Mesendoderm (in vitro differentiated cells): ENCODE data around the gene TLR2.

Experiments used
- DNase-seq: peaks from one replicate; pipeline ENCODE4 v3.0.0; 2013
- H2AK5ac ChIP-seq: 2 replicates; pipeline ENCODE4 v1.6.1; 2013; ENCODE audit warnings: low read length, inconsistent platforms
- H2BK120ac ChIP-seq: 2 replicates; pipeline ENCODE4 v1.6.1; 2013; ENCODE audit warnings: low read depth, mild to moderate bottlenecking, low read length, moderate library complexity, mixed read lengths
- H2BK15ac ChIP-seq: replicated peaks from 2 replicates; pipeline ENCODE4 v1.6.1; 2013; ENCODE audit warnings: low read depth, mild to moderate bottlenecking, moderate library complexity
- H2BK5ac ChIP-seq: 2 replicates; pipeline ENCODE4 v1.6.1; 2013; ENCODE audit warnings: low read length, inconsistent platforms
- H3K18ac ChIP-seq: 2 replicates; pipeline ENCODE4 v1.6.1; 2013; ENCODE audit warnings: mild to moderate bottlenecking, low read length, mixed read lengths
- H3K23ac ChIP-seq: one replicate; pipeline ENCODE4 v1.6.1; 2013; ENCODE audit warnings: low read length
- H3K27ac ChIP-seq: 2 replicates; pipeline ENCODE4 v1.5.1; 2013; ENCODE audit warnings: low read depth, mild to moderate bottlenecking, inconsistent platforms, low read length, moderate library complexity
- H3K27me3 ChIP-seq: 2 replicates; pipeline ENCODE4 v1.6.1; 2013; ENCODE audit warnings: low read length, control low read depth, mild to moderate bottlenecking, inconsistent platforms; ENCODE audit not compliant: insufficient read depth, poor library complexity
- H3K36me3 ChIP-seq: 2 replicates; pipeline ENCODE4 v1.6.1; 2013; ENCODE audit warnings: low read length, inconsistent platforms; ENCODE audit not compliant: control insufficient read depth, insufficient read depth
- H3K4ac ChIP-seq: one replicate; pipeline ENCODE4 v1.6.1; 2013; ENCODE audit warnings: low read depth, mild to moderate bottlenecking, low read length, moderate library complexity
- H3K4me1 ChIP-seq: 2 replicates; pipeline ENCODE4 v1.6.1; 2013; ENCODE audit warnings: low read depth, low read length, inconsistent platforms; ENCODE audit not compliant: control insufficient read depth
- H3K4me2 ChIP-seq: 2 replicates; pipeline ENCODE4 v1.6.1; 2013; ENCODE audit warnings: low read length
- H3K4me3 ChIP-seq: 2 replicates; pipeline ENCODE4 v1.5.1; 2013; ENCODE audit warnings: mild to moderate bottlenecking, low read length
- H3K56ac ChIP-seq: one replicate; pipeline ENCODE4 v1.6.1; 2013; ENCODE audit warnings: low read length
- H3K79me1 ChIP-seq: 2 replicates; pipeline ENCODE4 v1.6.1; 2013; ENCODE audit warnings: low read length, inconsistent platforms
- H3K79me2 ChIP-seq: 2 replicates; pipeline ENCODE4 v1.6.1; 2013; ENCODE audit warnings: mild to moderate bottlenecking, low read length; ENCODE audit not compliant: control insufficient read depth, insufficient read depth
- H3K9ac ChIP-seq: 2 replicates; pipeline ENCODE4 v1.6.1; 2013; ENCODE audit warnings: low read length, inconsistent platforms
- H4K5ac ChIP-seq: one replicate; pipeline ENCODE4 v1.6.1; 2013; ENCODE audit warnings: low read length
- H4K8ac ChIP-seq: one replicate; pipeline ENCODE4 v1.6.1; 2013; ENCODE audit warnings: low read depth, mild to moderate bottlenecking, control low read depth, low read length, moderate library complexity
- WGBS: extraction: QIAGEN DNeasy Blood & Tissue Kit; methylation state at CpG from one replicate; pipeline ENCODE4 v1.1.7; 2013; ENCODE audit warnings: low lambda C conversion rate, missing lambda C conversion rate; ENCODE audit not compliant: insufficient coverage; ENCODE audit errors: extremely low coverage; 5-methylcytosine and 5-hydroxymethylcytosine counted together

The TLR2 gene

DNA sequence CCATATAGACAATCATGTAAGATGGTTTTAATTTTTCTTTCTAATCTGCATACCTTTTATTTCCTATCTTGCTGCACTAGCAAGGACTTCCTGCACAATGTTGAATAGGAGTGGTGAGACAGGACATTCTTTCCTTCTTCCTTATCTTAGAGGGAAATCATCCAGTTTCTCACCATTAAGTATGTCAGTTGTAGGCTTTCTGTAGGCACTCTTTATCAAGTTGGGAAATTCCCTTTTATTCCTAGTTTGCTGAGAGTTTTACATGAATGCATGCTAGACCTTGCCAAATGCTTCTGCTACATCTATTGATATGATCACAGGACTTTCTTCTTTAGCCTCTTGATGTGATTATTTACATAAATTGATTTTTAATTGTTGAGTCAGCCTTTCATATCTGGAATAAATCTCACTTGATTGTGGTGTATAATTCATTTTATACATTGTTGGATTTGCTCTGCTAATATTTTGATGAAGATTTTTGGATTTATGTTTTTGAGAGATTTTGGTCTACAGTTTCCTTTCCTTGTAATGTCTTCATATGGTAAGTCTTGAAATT lies 51.9 kb downstream of the TLR2 start:
- no peak overlapping the region for H3K4me3 ChIP-seq
- H3K27ac ChIP-seq = no peak overlapping the region
- no peak overlapping the region for H4K8ac ChIP-seq
- H2AK5ac ChIP-seq = no peak overlapping the region
- H3K79me2 ChIP-seq = no peaks in the 10 kb centered on the region
- no peak overlapping the region for H3K4ac ChIP-seq
- no peaks in the 10 kb centered on the region for H3K36me3 ChIP-seq
- no peak overlapping the region for H4K5ac ChIP-seq
- no peaks in the 10 kb centered on the region for H3K27me3 ChIP-seq
- H3K23ac ChIP-seq = no peak overlapping the region
- H3K9ac ChIP-seq = no peak overlapping the region
- H3K4me1 ChIP-seq = no peaks in the 10 kb centered on the region
- no peak for DNase-seq
- H3K56ac ChIP-seq = no peak overlapping the region
- no peak overlapping the region for H2BK5ac ChIP-seq
- H2BK120ac ChIP-seq = no peak overlapping the region
- no peaks in the 10 kb centered on the region for H3K79me1 ChIP-seq
- H2BK15ac ChIP-seq = no peak overlapping the region
- no peak overlapping the region for H3K4me2 ChIP-seq
- H3K18ac ChIP-seq = no peak overlapping the region

DNA sequence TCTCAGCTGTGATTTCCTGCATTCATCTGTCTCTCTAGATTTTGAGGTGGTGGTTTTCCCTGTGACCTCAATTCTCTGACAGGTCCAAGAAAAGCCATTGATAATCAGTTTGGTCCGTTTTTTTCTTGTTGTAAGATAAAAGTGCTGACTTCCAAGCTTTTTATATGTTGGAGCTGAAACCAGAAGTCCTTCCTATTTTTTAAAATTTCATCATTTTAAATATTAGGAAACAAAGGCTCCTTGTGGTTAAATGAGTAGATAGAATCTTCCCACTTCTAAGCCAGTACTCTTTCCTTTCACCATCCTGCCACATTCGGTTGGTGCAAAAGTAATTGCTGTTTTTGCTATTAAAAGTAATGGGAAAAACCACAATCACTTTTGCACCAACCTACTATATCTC lies 57.5 kb downstream of the TLR2 start:
- no peak overlapping the region for H2AK5ac ChIP-seq
- DNase-seq = no peak
- H3K79me1 ChIP-seq = no peaks in the 10 kb centered on the region
- no peak overlapping the region for H4K8ac ChIP-seq
- H2BK5ac ChIP-seq = no peak overlapping the region
- no peak overlapping the region for H3K56ac ChIP-seq
- no peaks in the 10 kb centered on the region for H3K79me2 ChIP-seq
- H3K27ac ChIP-seq = no peak overlapping the region
- H3K4me1 ChIP-seq = no peaks in the 10 kb centered on the region
- H3K36me3 ChIP-seq = no peaks in the 10 kb centered on the region
- no peak overlapping the region for H3K9ac ChIP-seq
- H2BK120ac ChIP-seq = no peak overlapping the region
- H3K23ac ChIP-seq = no peak overlapping the region
- H3K4me2 ChIP-seq = no peak overlapping the region
- H3K18ac ChIP-seq = no peak overlapping the region
- no CpG with 5 or more reads among the region's 2 CpGs for WGBS
- H4K5ac ChIP-seq = no peak overlapping the region
- H3K27me3 ChIP-seq = no peaks in the 10 kb centered on the region
- no peak overlapping the region for H3K4me3 ChIP-seq
- H2BK15ac ChIP-seq = no peak overlapping the region
- no peak overlapping the region for H3K4ac ChIP-seq

DNA sequence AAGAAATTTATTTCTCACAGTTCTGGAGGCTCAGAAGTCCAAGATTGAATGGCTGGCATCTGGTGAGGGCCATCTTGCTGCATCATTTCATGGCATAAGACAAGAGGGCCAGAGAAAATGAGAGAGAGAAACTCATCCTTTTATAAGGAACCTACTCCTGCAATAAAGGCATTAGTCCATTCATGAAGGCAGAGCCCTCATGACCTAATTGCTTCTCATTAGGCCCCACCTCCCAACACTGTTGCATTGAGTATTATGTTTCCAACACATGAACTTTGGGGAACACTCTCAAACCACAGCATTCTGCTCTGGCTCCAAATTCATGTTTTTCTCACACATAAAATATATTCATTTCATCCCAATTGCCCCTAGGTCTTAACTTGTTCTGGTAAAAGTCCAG lies 61.6 kb downstream of the TLR2 start:
- Histone ChIP-seq H3K4me1 (no peaks in the 10 kb centered on the region), H2BK120ac (no peak overlapping the region), H3K36me3 (no peaks in the 10 kb centered on the region), H4K8ac (no peak overlapping the region), H3K79me2 (no peaks in the 10 kb centered on the region), H4K5ac (no peak overlapping the region), H3K4me2 (no peak overlapping the region), H3K18ac (no peak overlapping the region), H3K9ac (no peak overlapping the region), H3K23ac (no peak overlapping the region), H3K4ac (no peak overlapping the region), H2BK15ac (no peak overlapping the region), H3K27me3 (no peaks in the 10 kb centered on the region), H3K56ac (no peak overlapping the region), H2BK5ac (no peak overlapping the region), H3K4me3 (no peak overlapping the region), H3K79me1 (no peaks in the 10 kb centered on the region), H3K27ac (no peak overlapping the region), H2AK5ac (no peak overlapping the region)
- DNase-seq = no peak

DNA sequence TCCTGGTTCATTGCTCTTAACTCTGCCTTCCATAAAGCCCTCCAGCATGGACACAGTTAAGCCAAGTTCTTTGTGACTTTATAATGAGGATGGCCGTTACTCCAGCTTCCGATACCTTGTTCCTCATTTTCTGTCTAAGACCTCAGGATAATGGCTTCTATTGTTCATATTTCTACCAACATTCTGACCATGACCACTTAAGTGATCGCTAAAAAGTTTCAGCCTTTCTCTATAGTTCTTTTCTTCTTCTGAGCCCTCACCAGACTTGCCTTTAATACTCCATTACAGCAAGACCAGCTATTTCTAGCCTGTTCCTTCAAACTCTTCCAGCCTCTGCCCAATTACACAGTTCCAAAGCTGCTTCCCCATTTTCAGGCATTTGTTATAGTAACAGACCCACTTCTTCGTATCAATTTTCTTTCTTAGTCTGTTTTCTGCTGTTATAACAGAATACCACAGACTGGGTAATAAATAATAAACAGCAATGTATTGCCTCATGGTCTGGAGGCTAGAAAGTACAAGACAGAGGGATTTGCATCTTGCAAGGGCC lies 63.4 kb downstream of the TLR2 start:
- H3K27me3 ChIP-seq = no peaks in the 10 kb centered on the region
- H3K18ac ChIP-seq = no peak overlapping the region
- H4K5ac ChIP-seq = no peak overlapping the region
- no peak for DNase-seq
- H3K9ac ChIP-seq = no peak overlapping the region
- H3K79me2 ChIP-seq = no peaks in the 10 kb centered on the region
- no peak overlapping the region for H3K4ac ChIP-seq
- no peak overlapping the region for H3K4me2 ChIP-seq
- no CpG with 5 or more reads among the region's 4 CpGs for WGBS
- no peaks in the 10 kb centered on the region for H3K36me3 ChIP-seq
- H4K8ac ChIP-seq = no peak overlapping the region
- H2AK5ac ChIP-seq = no peak overlapping the region
- no peak overlapping the region for H3K56ac ChIP-seq
- H3K27ac ChIP-seq = no peak overlapping the region
- no peak overlapping the region for H2BK5ac ChIP-seq
- no peak overlapping the region for H2BK15ac ChIP-seq
- no peak overlapping the region for H3K4me3 ChIP-seq
- H2BK120ac ChIP-seq = no peak overlapping the region
- H3K4me1 ChIP-seq = no peaks in the 10 kb centered on the region
- H3K79me1 ChIP-seq = no peaks in the 10 kb centered on the region
- H3K23ac ChIP-seq = no peak overlapping the region

DNA sequence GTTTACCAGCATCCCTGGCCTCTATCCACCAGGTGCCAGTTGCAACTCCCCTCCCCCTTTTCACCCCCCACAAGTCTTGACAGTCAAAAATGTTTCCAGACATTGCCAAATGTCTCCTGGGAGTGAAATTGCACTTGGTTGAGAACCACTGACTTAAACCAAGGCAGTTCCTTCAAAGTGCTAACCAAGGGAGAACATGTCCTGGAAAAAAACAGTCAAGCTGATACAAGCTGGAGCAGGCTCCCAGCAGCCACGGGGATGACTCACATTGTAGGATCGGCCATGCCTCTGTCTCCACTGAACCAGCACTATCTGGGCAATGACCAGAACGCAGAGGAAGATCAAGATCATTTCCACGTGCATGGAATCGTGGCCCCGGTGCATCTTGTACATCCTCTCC lies 64.3 kb downstream of the TLR2 start:
- H2AK5ac ChIP-seq = no peak overlapping the region
- no peak overlapping the region for H2BK15ac ChIP-seq
- no peak overlapping the region for H2BK120ac ChIP-seq
- H3K4me1 ChIP-seq = no peaks in the 10 kb centered on the region
- H3K36me3 ChIP-seq = no peaks in the 10 kb centered on the region
- no peak overlapping the region for H3K23ac ChIP-seq
- H3K4me2 ChIP-seq = no peak overlapping the region
- no peak overlapping the region for H3K9ac ChIP-seq
- no peak overlapping the region for H3K27ac ChIP-seq
- no peak overlapping the region for H4K8ac ChIP-seq
- no peak overlapping the region for H2BK5ac ChIP-seq
- no peak overlapping the region for H3K4ac ChIP-seq
- WGBS = no CpG with 5 or more reads among the region's 6 CpGs
- H4K5ac ChIP-seq = no peak overlapping the region
- no peak overlapping the region for H3K4me3 ChIP-seq
- no peaks in the 10 kb centered on the region for H3K79me1 ChIP-seq
- H3K79me2 ChIP-seq = no peaks in the 10 kb centered on the region
- H3K27me3 ChIP-seq = no peaks in the 10 kb centered on the region
- no peak for DNase-seq
- no peak overlapping the region for H3K56ac ChIP-seq
- no peak overlapping the region for H3K18ac ChIP-seq

DNA sequence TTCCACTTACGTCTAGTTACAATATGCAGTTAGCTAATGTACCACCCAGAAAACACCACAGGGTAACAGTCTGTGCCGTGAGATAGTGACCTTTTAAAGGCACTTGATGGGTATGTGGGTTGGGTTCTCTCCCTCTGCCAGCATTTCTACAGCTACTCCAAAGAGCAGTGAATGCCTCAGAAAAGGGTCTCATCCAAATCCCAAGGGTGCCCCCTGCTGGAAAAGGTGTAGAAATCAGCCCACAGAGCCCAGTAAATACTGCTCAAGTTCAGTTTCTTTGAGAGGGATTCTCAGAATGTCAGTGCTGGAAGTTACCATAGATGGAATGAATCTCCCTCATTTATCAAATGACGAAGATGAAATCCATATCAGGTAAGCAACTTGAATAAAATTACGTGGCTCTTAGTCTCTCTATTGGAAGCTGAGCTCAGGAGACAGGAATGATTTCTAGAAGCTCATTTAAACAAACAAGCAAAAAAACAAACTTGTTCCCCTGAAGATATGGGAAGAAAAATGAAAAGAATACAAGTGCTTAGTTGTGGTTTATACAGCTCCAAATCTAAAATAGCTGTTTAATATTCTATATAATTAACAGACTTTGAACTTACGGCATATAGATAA lies 66.2 kb downstream of the TLR2 start:
- DNase-seq = peak; percentile 93
- Histone ChIP-seq H2BK15ac (no peak overlapping the region), H4K8ac (no peak overlapping the region), H3K27ac (no peak overlapping the region), H3K56ac (no peak overlapping the region), H3K4ac (no peak overlapping the region), H4K5ac (no peak overlapping the region), H3K4me3 (no peak overlapping the region), H2BK5ac (no peak overlapping the region), H3K79me2 (no peaks in the 10 kb centered on the region), H3K23ac (no peak overlapping the region), H3K79me1 (no peaks in the 10 kb centered on the region), H3K18ac (no peak overlapping the region), H3K4me1 (no peaks in the 10 kb centered on the region), H3K36me3 (no peaks in the 10 kb centered on the region), H3K9ac (no peak overlapping the region), H2BK120ac (no peak overlapping the region), H2AK5ac (no peak overlapping the region), H3K4me2 (no peak overlapping the region), H3K27me3 (no peaks in the 10 kb centered on the region)
- WGBS = no CpG with 5 or more reads among the region's 5 CpGs
